GM10248 (cell line): ENCODE data around the gene ARRDC4.

ENCODE experiments used
- CTCF ChIA-PET: fragments of 300-600 bp; sonication (Branson Sonifier 250); formaldehyde crosslinking; extraction: SDS; loops from one replicate; lab custom pipeline; 2021; ENCODE audit warnings: antibody characterized with exemption; lab: Yijun Ruan, JAX
- POLR2A ChIA-PET: fragments of 350-650 bp; sonication (Branson Sonifier 250); formaldehyde crosslinking; extraction: SDS; loops from one replicate; lab custom pipeline; 2020; ENCODE audit warnings: antibody characterized with exemption; lab: Yijun Ruan, JAX
- DNase-seq: peaks from one replicate; pipeline ENCODE4 v3.0.0; 2012; ENCODE audit errors: extremely low spot score
- CTCF ChIP-seq: IDR thresholded peaks from 2 replicates; pipeline ENCODE4 v1.5.1; 2012; ENCODE audit warnings: mild to moderate bottlenecking, low read depth; ENCODE audit errors: extremely low read depth, missing control alignments, control extremely low read depth

ARRDC4 gene

GRCh38 chr15:97998307-97999071, 38.0 kb downstream of the ARRDC4 start:
- POLR2A ChIA-PET = no interaction called here
- TF ChIP-seq CTCF = no peak
- CTCF ChIA-PET = no interaction called here
- DNase-seq = no peak

GRCh38 chr15:98000249-98001203, 40.0 kb downstream of the ARRDC4 start:
- DNase-seq = no peak
- CTCF ChIA-PET = no interaction called here
- no peak for TF ChIP-seq CTCF
- POLR2A ChIA-PET = no interaction called here

GRCh38 chr15:98001663-98002194, 41.2 kb downstream of the ARRDC4 start:
- ChIA-PET POLR2A (no interaction called here), CTCF (no interaction called here)
- no peak for TF ChIP-seq CTCF
- no peak for DNase-seq

- no peak for DNase-seq
- no peak for TF ChIP-seq CTCF
- POLR2A ChIA-PET = no interaction called here
- CTCF ChIA-PET = no interaction called here
Observed at GRCh38 chr15:98002419-98002818, 41.9 kb downstream of the ARRDC4 start.

- CTCF ChIA-PET = no interaction called here
- DNase-seq = no peak
- POLR2A ChIA-PET = no interaction called here
- no peak for TF ChIP-seq CTCF
Observed at GRCh38 chr15:98002866-98003265, 42.4 kb downstream of the ARRDC4 start.

- no peak for DNase-seq
- POLR2A ChIA-PET = no interaction called here
- TF ChIP-seq CTCF = no peak
- CTCF ChIA-PET = no interaction called here
Observed at GRCh38 chr15:98003518-98003917, 43.0 kb downstream of the ARRDC4 start.
